CD4-positive, alpha-beta T cell treated with Interleukin-21 for 1 hour (primary cell): Measurements from ENCODE around the gene TMEM253.
A peak's percentile ranks its signal among the peaks of the same experiment; 100 is the strongest.

Source experiments
- DNase-seq: peaks from one replicate; pipeline ENCODE4 v3.0.0-alpha.2; 2020

Gene TMEM253

DNA sequence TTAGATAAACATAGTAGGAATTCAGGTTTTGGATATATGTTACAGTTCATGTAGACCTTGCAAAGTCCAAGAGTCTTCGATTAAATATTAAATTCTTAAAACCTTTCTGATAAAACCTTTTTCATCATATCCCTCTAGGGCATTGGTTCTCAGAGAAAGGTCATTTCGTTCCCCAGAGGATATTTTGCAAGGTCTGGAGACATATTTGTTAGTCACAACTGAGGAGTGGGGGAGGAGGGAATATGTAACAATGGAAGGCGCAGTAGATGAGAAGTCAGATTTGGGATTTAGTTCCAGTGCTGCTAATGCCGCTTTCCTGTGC lies 5.3 kb downstream of the TMEM253 start:
- DNase-seq: no peak

DNA sequence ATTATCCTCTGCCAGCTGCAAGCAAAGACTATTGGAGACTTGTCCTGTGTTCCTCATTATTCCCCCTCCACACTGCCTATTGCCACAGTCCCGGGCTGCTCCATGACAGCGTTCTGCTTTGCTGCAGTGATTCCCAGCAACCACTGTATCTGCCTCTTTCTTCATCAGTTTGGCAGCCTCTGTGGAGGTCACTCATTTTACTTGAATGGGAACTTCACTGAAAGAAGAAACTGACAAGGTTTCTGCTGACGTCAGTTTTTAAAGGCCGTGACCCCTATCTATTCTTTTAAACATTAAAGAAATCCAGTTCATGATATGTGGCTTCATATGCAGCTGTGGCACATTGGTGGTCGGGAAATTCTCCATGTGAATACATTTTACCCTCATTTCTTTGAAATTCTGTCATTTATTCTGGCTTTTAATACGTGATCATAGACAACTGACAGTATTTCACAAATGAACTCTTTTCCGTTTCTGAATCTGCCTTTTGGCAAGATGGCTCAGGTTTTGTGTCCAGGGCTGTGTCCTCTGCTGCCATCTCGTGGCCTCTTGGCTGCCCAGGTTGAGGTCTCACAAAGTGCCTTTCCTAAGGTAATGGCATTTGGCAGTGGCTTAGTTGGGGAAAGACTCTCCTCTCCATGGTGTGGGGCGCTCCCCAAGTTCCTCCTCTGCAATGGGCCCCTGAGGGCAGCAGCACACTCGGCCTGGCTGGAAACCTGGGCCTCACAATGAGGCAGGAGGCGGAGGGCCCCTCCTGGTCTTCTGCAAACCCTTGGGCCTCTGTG lies 5.8 kb downstream of the TMEM253 start:
- DNase-seq: peak; percentile 84

DNA sequence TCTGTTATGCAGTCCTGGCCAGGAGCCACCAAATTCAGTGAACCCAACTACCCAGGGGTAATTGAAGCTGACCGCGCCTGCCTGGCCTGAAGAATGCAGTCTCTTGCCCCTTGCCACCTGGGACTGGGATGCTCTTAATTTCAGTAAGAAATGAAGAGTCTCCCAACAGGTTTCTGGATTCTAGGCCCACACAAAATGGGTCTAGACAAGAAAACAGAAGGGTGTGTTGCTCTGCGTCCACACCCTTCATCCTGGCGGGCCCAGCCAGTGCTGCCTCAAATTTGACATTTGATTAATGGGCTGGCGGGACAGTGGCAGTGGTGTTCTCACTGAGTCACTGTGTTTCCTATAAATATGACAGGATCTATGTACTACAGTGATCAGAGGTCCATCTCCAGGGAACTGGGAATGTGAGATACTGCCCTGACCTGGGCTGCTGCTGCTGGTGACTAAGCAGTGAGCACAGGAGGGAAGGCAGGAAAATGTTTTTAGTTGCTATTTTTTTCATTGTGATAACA lies 6.5 kb downstream of the TMEM253 start:
- no peak for DNase-seq

- no peak for DNase-seq
These were observed 7.9 kb downstream of the TMEM253 start for GRCh38 chr14:21108791-21109190.

- no peak for DNase-seq
These were observed 8.7 kb downstream of the TMEM253 start for GRCh38 chr14:21109377-21110138.

- no peak for DNase-seq
These were observed 11.4 kb downstream of the TMEM253 start for GRCh38 chr14:21112255-21112654.

DNA sequence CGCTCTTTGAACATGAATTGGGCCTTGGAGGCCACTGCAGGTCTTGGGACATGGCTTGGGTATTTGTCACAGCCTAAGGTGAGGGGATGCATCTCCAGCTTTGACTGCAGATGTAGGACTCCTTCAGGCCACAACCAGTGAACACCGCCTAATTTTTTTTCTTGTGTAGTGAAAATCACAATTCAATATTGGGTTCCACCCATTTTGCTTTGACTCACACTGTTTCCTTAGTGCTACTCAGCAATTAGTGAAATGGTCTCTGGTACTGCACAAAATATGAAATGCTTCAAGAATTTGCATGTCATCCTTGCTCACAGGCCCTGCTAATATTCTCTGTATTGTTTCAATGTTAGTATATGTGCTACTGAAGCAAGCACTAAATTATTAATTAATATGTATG lies 12.5 kb downstream of the TMEM253 start:
- no peak for DNase-seq

DNA sequence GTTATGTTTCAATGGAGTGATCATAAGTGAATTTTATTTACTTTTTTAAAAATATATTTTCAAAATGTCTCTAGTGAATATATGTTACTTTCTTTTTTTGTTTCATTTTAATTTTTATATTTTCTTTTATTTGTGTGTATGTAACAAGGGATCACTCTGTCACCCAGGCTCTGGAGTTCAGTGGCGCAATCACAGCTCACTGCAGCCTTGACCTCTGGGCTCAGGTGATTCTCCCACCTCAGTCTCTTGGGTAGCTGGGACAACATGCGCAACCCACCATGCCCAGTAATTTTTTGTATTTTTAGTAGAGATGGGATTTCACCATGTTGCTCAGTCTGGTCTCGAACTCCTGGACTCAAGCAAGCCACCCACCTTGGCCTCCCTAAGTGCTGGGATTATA lies 18.1 kb downstream of the TMEM253 start:
- DNase-seq: no peak

DNA sequence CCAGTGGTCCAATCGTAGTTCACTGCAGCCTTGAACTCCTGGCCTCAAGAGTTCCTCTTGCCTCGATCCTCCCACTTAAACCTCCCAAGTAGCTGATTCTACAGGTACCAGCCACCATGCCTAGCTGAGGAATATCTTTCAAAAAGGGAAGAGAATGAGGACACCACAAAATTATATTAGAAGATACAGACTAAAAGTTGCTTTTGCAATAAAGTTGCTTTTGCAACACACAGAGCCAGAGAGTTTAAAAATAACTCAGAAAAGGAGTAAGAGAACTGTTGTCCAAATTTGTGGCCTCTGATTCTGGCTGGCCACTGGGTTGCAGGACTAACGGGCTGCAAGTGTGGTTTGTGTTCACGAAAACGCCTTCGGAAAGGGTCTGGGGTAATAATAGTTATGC lies 19.8 kb downstream of the TMEM253 start:
- no peak for DNase-seq

DNA sequence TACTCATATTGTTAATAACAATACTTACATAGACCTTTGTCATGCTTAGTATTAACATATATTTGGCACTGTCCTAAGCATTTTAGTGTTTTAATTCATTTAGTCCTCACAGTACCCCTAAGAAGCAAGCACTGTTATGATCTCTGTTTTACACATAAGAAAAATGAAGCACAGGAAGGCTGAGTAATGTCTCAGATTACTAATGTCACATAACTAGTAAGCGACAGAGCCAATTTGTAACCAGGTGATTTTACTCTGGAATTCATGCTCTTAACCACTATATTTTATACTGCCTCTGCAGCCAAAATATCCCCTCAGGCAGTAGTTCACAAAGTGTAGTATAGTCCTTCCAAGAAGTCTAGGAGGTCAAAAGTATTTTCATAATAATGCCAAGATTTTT lies 20.3 kb downstream of the TMEM253 start:
- no peak for DNase-seq

- no peak for DNase-seq
These were observed 22.6 kb downstream of the TMEM253 start for GRCh38 chr14:21123429-21123828.

DNA sequence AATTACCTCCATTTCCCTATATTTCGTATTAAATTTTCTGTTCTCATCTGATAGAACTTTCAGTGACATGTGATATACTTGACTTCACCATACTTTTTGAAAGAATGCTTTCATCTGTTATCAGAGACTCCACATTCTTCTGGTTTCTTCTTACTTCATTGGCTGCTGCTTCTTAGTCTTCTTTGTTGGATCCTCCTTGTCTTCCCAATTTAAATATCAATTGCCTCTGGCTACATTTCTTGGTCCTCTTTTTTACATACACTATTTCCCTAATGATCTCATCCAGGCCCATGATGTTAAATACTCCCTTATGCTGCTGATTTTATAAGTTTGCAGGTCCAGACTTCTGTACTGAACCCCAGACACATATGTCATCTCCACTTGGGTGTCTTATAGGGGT lies 33.0 kb downstream of the TMEM253 start:
- no peak for DNase-seq

GRCh38 chr14:21136024-21136423 lies 35.2 kb downstream of the TMEM253 start:
- peak; percentile 29 for DNase-seq

GRCh38 chr14:21142357-21142756 lies 41.5 kb downstream of the TMEM253 start:
- no peak for DNase-seq

DNA sequence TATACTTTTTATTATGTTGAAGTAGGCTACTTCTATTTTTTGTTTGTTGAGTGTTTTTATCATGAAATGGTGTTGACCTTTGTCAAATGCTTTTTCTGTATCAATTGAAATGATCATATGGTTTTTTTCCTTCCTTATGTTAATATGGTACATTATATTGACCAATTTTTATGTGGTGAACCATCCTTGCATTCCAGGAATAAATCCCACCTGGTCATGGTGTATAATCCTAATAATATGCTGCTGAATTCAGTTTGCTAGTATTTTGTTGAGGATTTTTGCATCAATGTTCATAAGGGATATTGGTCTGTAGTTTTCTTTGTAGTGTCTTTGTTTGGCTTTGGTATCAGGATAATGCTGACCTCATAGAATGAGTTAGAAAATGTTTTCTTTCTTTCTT lies 44.6 kb downstream of the TMEM253 start:
- no peak for DNase-seq

DNA sequence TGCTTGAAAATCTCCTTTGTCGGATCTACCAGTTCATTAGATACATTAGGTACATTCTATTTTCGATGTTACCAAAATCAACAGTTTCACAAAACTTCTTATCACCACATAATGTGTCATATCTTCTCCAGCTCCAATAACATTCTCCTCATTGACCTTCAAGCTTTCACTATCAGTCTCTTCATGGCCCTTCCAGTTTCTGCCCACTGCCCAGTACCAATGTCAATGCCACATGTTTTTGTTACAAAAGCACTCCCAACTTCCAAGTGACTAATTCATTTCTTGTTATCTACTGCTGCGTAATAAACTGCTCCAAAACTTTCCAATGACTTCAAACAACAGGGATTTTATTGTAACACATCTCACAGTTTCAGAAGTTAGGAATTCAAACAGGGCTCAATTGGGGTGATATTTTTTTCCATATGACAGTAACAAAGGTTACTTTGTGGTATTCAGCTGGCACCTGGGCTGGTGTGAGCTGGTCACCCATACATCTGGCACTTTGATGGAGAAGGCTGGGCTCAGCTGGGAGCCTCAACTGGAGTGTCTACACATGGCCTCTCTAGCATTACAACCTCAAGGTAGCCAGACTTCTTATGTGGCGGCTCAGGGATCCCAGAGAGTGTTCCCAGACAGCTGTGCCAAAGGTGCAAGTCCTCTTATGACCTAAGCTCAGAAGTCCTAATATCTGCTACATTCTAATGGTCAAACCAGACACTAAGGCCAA lies 48.9 kb downstream of the TMEM253 start:
- DNase-seq: no peak
